HepG2 (cell line): ENCODE results near the gene GSG1.

ENCODE experiments used
- CBX1 ChIP-seq: IDR thresholded peaks from one replicate; pipeline ENCODE4 v1.6.1; 2016; ENCODE audit warnings: antibody characterized with exemption, low read depth
- GABPA ChIP-seq, 2 experiments: IDR thresholded peaks; 2 replicates each; pipeline ENCODE4 v1.6.1; 2011 to 2016; ENCODE audit warnings: low read depth in 2 of 2, low read length in 1 of 2, missing biosample characterization in 1 of 2, missing genetic modification characterization in 1 of 2
- IRF2 ChIP-seq: IDR thresholded peaks from 2 replicates; pipeline ENCODE4 v1.6.1; 2018; ENCODE audit warnings: missing genetic modification reagents, missing compliant biosample characterization
- POLR2G ChIP-seq: fragments of 200-400 bp; formaldehyde crosslinking; IDR thresholded peaks from 2 replicates; pipeline ENCODE4 v1.6.1; 2018; ENCODE audit warnings: mild to moderate bottlenecking, low read depth, low read length, moderate library complexity
- TCF12 ChIP-seq, 2 experiments: fragments of 450-650 bp in 1 of 2; sonication (generic) in 1 of 2; formaldehyde crosslinking in 1 of 2; IDR thresholded peaks; 2 replicates each; pipeline versions ENCODE4 v1.6.1 to v1.8.0; 2017 to 2022; ENCODE audit warnings: antibody characterized with exemption in 1 of 2, mild to moderate bottlenecking in 1 of 2, missing genetic modification reagents in 1 of 2, moderate library complexity in 1 of 2
- TF ChIP-seq, protein P1 (sequence below): sonication (generic); formaldehyde crosslinking; IDR thresholded peaks from 2 replicates; pipeline ENCODE4 v1.5.1; 2020; ENCODE audit warnings: mild to moderate bottlenecking, missing genetic modification reagents
- TF ChIP-seq, protein P2 (sequence below): sonication (generic); formaldehyde crosslinking; IDR thresholded peaks from 2 replicates; pipeline ENCODE4 v1.4.0; 2020; ENCODE audit warnings: missing genetic modification reagents, borderline replicate concordance

DNA sequence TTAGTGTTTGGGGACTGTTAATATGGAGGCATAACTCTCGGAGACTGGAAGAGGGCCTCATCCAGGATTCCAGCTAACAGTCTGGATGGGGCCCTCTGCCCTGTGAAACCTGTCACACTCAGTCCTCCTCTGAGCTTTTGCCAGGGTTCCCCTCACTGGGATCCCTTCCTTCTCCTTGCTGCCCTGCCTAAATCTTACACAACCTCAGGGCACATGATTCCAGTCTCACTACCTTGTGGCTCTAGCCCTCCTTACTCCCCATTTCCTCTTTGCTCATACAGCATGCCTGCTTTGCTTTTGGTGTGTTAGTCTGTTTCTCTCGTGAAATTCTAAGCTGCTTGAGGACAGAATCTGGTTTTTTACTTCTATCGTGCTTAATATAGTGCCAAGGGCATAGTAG is 942 bp upstream of the GSG1 start:
- TF ChIP-seq IRF2 (CRISPR knock-in tag) (no peak), POLR2G (no peak), TCF12 (IDR thresholded peaks at IDR 0.05) (no peak), TCF12 (CRISPR knock-in tag; IDR thresholded peaks at IDR 0.05) (no peak), GABPA (IDR thresholded peaks at IDR 0.05; ENCODE audit: low read depth, low read length) (no peak), GABPA (CRISPR knock-in tag; IDR thresholded peaks at IDR 0.05; ENCODE audit: low read depth) (no peak), CBX1 (no peak)
- TF ChIP-seq, protein P1, sequence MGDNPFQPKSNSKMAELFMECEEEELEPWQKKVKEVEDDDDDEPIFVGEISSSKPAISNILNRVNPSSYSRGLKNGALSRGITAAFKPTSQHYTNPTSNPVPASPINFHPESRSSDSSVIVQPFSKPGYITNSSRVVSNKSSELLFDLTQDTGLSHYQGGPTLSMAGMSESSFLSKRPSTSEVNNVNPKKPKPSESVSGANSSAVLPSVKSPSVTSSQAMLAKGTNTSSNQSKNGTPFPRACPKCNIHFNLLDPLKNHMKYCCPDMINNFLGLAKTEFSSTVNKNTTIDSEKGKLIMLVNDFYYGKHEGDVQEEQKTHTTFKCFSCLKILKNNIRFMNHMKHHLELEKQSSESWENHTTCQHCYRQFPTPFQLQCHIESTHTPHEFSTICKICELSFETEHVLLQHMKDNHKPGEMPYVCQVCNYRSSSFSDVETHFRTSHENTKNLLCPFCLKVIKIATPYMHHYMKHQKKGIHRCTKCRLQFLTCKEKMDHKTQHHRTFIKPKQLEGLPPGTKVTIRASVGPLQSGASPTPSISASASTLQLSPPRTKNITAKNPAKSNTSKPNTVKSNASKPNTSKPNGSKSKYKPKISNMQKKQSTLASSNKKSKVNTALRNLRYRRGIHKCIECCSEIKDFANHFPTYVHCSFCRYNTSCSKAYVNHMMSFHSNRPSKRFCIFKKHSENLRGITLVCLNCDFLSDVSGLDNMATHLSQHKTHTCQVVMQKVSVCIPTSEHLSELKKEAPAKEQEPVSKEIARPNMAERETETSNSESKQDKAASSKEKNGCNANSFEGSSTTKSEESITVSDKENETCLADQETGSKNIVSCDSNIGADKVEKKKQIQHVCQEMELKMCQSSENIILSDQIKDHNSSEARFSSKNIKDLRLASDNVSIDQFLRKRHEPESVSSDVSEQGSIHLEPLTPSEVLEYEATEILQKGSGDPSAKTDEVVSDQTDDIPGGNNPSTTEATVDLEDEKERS (CRISPR knock-in tag) = no peak
- TF ChIP-seq, protein P2, sequence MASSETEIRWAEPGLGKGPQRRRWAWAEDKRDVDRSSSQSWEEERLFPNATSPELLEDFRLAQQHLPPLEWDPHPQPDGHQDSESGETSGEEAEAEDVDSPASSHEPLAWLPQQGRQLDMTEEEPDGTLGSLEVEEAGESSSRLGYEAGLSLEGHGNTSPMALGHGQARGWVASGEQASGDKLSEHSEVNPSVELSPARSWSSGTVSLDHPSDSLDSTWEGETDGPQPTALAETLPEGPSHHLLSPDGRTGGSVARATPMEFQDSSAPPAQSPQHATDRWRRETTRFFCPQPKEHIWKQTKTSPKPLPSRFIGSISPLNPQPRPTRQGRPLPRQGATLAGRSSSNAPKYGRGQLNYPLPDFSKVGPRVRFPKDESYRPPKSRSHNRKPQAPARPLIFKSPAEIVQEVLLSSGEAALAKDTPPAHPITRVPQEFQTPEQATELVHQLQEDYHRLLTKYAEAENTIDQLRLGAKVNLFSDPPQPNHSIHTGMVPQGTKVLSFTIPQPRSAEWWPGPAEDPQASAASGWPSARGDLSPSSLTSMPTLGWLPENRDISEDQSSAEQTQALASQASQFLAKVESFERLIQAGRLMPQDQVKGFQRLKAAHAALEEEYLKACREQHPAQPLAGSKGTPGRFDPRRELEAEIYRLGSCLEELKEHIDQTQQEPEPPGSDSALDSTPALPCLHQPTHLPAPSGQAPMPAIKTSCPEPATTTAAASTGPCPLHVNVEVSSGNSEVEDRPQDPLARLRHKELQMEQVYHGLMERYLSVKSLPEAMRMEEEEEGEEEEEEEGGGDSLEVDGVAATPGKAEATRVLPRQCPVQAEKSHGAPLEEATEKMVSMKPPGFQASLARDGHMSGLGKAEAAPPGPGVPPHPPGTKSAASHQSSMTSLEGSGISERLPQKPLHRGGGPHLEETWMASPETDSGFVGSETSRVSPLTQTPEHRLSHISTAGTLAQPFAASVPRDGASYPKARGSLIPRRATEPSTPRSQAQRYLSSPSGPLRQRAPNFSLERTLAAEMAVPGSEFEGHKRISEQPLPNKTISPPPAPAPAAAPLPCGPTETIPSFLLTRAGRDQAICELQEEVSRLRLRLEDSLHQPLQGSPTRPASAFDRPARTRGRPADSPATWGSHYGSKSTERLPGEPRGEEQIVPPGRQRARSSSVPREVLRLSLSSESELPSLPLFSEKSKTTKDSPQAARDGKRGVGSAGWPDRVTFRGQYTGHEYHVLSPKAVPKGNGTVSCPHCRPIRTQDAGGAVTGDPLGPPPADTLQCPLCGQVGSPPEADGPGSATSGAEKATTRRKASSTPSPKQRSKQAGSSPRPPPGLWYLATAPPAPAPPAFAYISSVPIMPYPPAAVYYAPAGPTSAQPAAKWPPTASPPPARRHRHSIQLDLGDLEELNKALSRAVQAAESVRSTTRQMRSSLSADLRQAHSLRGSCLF (CRISPR knock-in tag) = no peak
